ENCODE measurements around the gene THOC6. TPM values are rescaled to one million over a fixed set of nuclear protein-coding genes. Genes with fewer than 3 reads are reported as not detected.

The THOC6 gene
- 62.5 and 68.0 TPM in 2 replicates for total RNA-seq
- long read RNA-seq, transcript THOC6-202 (13 exons, 1,419 nt) = major isoform, 15 of 18 reads
- long read RNA-seq, partial matches to known transcripts = 0 of 18 reads
- long read RNA-seq, other reads (novel, unspliced or antisense) = 3 of 18 reads

DNA sequence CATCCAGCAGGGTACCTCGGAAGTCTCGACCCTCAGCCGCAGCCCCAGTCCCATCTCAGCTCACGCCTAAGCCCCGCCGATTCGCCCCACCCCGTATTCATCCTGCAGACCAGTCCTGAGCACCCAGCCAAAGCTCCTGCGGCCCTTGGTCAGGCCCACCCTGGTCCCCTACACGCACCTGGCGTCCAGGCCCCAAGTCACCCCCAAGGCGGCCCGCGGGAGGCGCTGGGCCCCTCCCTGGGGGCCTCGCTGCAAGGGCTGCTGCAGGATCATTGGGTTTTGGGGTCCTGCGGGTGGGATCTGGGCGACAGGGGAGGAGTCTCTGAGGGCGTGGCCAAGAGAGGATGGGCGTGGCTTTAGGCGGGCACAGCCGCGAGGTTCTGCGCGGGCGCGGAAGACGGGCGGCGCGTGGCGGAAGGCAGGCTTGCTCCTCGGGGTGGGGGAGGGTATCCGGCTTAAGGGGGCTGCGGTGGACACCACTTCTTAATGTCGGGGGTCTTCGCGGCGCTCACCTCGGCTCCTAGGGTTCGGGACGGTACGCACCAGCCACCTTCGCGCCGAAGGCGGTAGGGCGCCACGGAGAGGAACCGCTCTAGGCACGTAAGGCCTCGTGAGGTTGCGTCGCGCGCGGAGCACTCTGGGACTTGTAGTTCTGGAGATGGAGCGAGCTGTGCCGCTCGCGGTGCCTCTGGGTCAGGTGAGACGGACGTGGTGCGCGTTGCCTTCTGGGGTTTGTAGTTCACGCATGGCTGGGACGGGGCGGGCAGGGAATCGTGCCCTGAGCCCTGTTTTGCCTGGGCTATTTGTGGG lies at the start of gene THOC6, which contains the start of gene HCFC1R1:
TSS of gene THOC6 (plus strand) at position 367 of the 810 bp plus-strand sequence. CDS start at position 659, 292 bp downstream.
TSS of gene HCFC1R1 (minus strand) at position 274 of the 810 bp plus-strand sequence. CDS start at position 273, 1 bp downstream.
- Mint-ChIP-seq H3K27ac (ENCODE audit: unreplicated experiment) (peak within 1 kb of the TSS; percentile 99), H3K9me3 (no peaks in the 10 kb centered on the region), H3K4me3 (peak within 1 kb of the TSS; percentile 96), H3K36me3 (ENCODE audit: low read depth) (peaks cover 2% of the 10 kb centered on the region), H3K27me3 (ENCODE audit: low read depth) (peaks cover 25% of the 10 kb centered on the region), H3K4me1 (peaks cover 41% of the 10 kb centered on the region)
- DNase-seq (ENCODE audit: low read depth, low spot score) = peak; percentile 88
- TF ChIP-seq, protein P1, sequence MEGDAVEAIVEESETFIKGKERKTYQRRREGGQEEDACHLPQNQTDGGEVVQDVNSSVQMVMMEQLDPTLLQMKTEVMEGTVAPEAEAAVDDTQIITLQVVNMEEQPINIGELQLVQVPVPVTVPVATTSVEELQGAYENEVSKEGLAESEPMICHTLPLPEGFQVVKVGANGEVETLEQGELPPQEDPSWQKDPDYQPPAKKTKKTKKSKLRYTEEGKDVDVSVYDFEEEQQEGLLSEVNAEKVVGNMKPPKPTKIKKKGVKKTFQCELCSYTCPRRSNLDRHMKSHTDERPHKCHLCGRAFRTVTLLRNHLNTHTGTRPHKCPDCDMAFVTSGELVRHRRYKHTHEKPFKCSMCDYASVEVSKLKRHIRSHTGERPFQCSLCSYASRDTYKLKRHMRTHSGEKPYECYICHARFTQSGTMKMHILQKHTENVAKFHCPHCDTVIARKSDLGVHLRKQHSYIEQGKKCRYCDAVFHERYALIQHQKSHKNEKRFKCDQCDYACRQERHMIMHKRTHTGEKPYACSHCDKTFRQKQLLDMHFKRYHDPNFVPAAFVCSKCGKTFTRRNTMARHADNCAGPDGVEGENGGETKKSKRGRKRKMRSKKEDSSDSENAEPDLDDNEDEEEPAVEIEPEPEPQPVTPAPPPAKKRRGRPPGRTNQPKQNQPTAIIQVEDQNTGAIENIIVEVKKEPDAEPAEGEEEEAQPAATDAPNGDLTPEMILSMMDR (conservative IDR thresholded peaks at IDR 0.05) = no peak

DNA sequence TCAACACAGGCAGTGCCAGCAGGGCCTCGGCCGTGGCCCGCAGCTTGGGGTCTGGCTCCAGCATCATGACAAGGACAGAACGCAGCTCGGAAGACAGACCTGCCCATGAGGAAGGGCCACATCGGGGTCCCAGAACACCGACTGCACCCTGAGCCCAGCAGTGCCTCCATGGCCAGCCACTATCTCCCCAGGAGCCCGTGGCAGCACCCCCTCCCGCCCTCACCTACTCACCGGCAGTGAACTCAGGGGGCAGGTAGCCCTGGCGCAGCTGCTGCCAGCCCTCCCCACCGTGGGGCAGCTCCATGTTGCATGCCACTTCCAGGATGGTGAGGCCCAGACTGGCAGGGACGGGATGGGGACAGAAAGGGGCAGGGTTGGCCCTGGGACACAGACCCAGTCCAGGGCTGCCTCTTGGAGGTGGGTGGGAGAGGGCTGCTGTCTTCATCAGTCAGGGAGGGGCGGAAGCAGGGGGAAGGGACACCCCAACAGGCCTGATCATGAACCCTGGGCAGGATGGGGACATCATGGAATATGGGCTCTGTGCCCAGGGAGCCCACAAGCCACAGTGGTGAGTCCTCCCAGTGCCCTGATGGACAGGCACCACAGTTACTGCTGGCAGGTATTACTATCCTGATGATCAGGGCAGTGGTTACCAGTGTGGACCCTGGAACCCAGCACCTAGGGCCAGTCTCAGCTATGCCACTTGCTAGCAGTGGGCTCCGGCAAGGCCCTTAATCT lies 49.3 kb upstream of the THOC6 start:
- H3K4me1 Mint-ChIP-seq = peaks cover 23% of the 10 kb centered on the region
- TF ChIP-seq, protein P1 (conservative IDR thresholded peaks at IDR 0.05) = no peak
- no peak for DNase-seq (ENCODE audit: low read depth, low spot score)
- no peaks in the 10 kb centered on the region for H3K9me3 Mint-ChIP-seq
- peaks cover 5% of the 10 kb centered on the region for H3K36me3 Mint-ChIP-seq (ENCODE audit: low read depth)
- H3K4me3 Mint-ChIP-seq = peak overlapping the region; percentile 75
- H3K27ac Mint-ChIP-seq (ENCODE audit: unreplicated experiment) = no peak overlapping the region
- H3K27me3 Mint-ChIP-seq (ENCODE audit: low read depth) = peaks cover 12% of the 10 kb centered on the region

DNA sequence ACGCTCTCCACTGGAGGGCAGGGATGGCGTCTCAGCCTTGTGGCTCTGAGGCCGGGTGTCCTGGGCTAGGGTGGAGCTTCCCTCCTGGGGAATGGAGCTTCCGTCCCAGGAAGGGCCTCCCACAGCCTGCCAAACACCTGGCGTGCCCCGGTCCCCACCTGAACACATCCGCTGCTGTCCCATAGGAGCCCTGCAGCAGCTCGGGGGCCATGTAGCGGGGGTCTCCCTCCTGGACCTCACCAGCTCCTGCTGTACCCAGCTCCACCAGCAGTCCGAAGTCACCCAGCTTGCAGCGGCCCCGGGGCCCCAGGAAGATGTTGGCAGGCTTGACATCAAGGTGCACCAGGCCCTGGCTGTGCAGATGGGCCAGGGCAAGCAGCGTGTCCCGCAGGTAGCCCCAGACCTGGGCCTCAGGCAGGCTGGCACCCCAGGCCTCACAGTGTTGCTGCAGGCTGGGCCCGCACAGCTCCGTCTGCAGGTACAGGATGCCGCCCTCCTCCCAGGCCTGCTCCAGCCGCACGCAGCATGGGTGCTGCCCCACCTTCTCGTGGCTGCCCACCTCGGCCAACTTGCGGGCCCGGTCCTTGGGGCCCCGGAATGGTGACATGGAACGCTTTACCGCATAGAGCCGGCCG lies 48.6 kb upstream of the THOC6 start:
- TF ChIP-seq, protein P1 (conservative IDR thresholded peaks at IDR 0.05) = no peak
- Mint-ChIP-seq H3K27ac (ENCODE audit: unreplicated experiment) (no peak overlapping the region), H3K4me3 (peak overlapping the region; percentile 75), H3K27me3 (ENCODE audit: low read depth) (peaks cover 12% of the 10 kb centered on the region), H3K4me1 (peaks cover 23% of the 10 kb centered on the region), H3K36me3 (ENCODE audit: low read depth) (peaks cover 5% of the 10 kb centered on the region), H3K9me3 (no peaks in the 10 kb centered on the region)
- no peak for DNase-seq (ENCODE audit: low read depth, low spot score)

DNA sequence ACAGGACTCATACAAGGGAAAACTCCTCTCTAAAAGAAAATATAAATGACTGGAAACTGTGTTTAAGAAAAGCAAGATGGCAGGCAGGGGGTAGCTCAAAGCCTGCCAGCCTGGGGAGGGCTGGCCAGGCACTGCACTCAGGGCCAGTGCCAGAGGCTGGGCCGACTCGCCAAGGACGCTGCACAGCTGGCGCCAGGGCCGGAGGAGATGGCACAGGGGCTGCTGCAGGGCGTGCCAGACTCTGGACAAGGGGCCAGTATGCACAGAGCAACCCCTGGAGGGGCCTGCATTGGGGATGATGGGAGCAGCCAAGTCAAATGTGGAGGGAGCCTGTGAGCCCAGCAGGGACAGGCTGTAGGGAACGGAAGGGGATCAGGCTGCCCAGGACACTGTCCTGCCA lies 47.6 kb upstream of the THOC6 start:
- H3K36me3 Mint-ChIP-seq (ENCODE audit: low read depth) = peaks cover 5% of the 10 kb centered on the region
- no peak for DNase-seq (ENCODE audit: low read depth, low spot score)
- TF ChIP-seq, protein P1 (conservative IDR thresholded peaks at IDR 0.05) = no peak
- H3K27me3 Mint-ChIP-seq (ENCODE audit: low read depth) = peaks cover 8% of the 10 kb centered on the region
- peaks cover 21% of the 10 kb centered on the region for H3K4me1 Mint-ChIP-seq
- peak overlapping the region; percentile 34 for H3K4me3 Mint-ChIP-seq
- no peaks in the 10 kb centered on the region for H3K9me3 Mint-ChIP-seq
- no peak overlapping the region for H3K27ac Mint-ChIP-seq (ENCODE audit: unreplicated experiment)

DNA sequence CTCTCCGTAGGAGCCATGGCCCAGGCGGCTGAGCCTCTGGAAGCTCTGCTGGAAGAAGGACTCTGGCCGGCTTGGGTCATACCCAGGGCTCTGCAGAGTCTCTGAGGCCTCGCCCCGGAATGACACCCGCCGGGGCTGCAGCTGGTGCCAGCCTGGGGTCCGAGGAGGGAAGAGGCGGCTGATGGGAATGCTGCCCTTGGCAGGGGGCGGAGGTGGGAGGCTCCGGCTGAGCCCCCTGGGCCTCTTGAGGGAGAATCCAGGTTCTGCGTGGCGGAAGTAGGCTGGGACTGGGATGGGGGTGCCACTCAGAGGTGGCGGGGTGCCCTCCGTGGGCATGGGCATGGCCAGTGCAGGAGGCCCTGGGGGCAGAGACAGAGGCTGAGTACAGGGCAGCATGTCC lies 47.2 kb upstream of the THOC6 start:
- TF ChIP-seq, protein P1 (conservative IDR thresholded peaks at IDR 0.05) = no peak
- no peak overlapping the region for H3K27ac Mint-ChIP-seq (ENCODE audit: unreplicated experiment)
- H3K9me3 Mint-ChIP-seq = no peaks in the 10 kb centered on the region
- peaks cover 5% of the 10 kb centered on the region for H3K36me3 Mint-ChIP-seq (ENCODE audit: low read depth)
- H3K4me1 Mint-ChIP-seq = peaks cover 26% of the 10 kb centered on the region
- peak overlapping the region; percentile 84 for H3K4me3 Mint-ChIP-seq
- peaks cover 13% of the 10 kb centered on the region for H3K27me3 Mint-ChIP-seq (ENCODE audit: low read depth)
- DNase-seq (ENCODE audit: low read depth, low spot score) = no peak
